C4-2B (cell line): ENCODE data around the gene OTOS.

Experiments used
- H3K27ac ChIP-seq: fragments of 450-650 bp; 2 replicates; pipeline ENCODE4 v1.5.1; 2017
- ZFX ChIP-seq: fragments of 450-650 bp; IDR thresholded peaks from 2 replicates; pipeline ENCODE4 v1.6.1; 2017
- TF ChIP-seq, protein P1 (sequence below): fragments of 450-650 bp; conservative IDR thresholded peaks from 2 replicates; pipeline ENCODE4 v1.5.1; 2017; ENCODE audit warnings: mild to moderate bottlenecking

The OTOS gene

GRCh38 chr2:240149943-240150784 is 9.7 kb upstream of the OTOS start:
- TF ChIP-seq, protein P1, sequence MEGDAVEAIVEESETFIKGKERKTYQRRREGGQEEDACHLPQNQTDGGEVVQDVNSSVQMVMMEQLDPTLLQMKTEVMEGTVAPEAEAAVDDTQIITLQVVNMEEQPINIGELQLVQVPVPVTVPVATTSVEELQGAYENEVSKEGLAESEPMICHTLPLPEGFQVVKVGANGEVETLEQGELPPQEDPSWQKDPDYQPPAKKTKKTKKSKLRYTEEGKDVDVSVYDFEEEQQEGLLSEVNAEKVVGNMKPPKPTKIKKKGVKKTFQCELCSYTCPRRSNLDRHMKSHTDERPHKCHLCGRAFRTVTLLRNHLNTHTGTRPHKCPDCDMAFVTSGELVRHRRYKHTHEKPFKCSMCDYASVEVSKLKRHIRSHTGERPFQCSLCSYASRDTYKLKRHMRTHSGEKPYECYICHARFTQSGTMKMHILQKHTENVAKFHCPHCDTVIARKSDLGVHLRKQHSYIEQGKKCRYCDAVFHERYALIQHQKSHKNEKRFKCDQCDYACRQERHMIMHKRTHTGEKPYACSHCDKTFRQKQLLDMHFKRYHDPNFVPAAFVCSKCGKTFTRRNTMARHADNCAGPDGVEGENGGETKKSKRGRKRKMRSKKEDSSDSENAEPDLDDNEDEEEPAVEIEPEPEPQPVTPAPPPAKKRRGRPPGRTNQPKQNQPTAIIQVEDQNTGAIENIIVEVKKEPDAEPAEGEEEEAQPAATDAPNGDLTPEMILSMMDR: peak; percentile 87
- TF ChIP-seq ZFX: no peak
- no peak overlapping the region for H3K27ac ChIP-seq

DNA sequence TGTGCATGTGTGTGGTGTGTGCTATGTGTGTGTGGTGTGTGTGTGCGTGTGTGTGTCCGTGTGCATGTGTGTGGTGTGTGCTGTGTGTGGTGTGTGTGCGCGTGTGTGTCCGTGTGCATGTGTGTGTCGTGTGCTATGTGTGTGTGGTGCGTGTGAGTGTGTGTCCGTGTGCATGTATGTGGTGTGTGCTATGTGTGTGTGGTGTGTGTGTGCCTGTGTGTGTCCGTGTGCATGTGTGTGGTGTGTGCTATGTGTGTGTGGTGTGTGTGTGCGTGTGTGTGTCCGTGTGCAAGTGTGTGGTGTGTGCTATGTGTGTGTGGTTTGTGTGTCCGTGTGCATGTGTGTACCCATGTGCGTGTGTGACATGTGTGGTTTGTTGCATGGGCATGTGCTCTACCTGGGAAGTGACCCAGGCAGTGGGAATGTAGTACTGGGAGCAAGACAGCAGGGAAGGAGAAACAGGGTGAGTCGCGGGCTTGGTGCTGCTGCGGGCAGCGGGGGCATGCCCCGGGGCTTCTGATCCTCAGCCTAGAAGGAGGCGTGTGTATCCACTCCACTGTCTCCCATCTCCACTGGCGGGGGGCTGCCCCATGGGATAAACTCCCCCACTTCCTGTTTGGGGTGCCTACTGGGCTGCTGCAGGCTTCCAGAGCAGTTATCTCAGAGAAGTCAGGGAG is 7.6 kb upstream of the OTOS start:
- TF ChIP-seq, protein P1: no peak
- TF ChIP-seq ZFX: no peak
- no peak overlapping the region for H3K27ac ChIP-seq

DNA sequence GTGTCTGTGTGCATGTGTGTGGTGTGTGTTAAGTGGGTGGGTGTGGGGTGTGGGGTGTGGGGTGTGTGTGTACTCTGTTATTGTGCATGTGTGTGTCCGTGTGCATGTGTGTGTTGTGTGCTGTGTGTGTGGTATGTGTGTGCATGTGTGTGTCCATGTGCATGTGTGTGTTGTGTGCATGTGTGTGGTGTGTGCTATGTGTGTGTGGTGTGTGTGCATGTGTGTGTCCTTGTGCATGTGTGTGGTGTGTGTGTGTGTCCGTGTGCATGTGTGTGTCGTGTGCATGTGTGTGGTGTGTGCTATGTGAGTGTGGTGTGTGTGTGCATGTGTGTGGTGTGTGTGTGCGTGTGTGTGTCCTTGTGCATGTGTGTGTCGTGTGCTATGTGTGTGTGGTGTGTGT is 6.9 kb upstream of the OTOS start:
- TF ChIP-seq, protein P1: no peak
- TF ChIP-seq ZFX: no peak
- no peak overlapping the region for H3K27ac ChIP-seq

DNA sequence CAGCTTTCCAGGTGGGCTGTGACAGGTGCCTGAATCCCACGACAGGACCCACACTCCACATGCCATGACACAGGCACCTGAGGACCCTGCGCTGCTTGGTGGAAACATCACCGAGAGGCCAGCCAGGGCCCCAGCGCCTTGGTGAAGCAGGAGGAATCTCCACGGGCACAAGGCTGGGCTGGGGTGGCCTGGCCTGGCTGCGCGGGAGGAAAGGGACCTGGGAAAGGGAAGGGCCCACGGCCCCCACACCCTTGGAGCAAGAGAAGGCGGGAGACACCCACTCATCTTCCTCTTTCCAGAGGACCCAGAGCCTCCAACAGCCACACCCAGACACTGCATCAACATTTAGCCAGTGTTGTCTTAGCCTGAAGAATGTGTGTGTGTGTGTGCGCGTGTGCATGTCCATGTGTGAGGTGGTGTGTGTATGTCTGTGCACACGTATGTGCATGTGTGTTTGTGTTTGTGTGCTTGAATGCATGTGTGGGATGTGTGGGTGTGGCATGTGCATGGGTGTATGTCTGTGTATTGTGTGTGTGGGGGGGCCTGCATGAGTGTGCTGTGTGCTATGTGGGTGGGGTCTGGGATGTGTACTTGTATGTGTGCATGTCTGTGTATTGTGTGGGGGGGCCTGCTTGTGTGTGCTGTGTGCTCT is 6.3 kb upstream of the OTOS start:
- TF ChIP-seq ZFX: no peak
- TF ChIP-seq, protein P1: no peak
- H3K27ac ChIP-seq: no peak overlapping the region

DNA sequence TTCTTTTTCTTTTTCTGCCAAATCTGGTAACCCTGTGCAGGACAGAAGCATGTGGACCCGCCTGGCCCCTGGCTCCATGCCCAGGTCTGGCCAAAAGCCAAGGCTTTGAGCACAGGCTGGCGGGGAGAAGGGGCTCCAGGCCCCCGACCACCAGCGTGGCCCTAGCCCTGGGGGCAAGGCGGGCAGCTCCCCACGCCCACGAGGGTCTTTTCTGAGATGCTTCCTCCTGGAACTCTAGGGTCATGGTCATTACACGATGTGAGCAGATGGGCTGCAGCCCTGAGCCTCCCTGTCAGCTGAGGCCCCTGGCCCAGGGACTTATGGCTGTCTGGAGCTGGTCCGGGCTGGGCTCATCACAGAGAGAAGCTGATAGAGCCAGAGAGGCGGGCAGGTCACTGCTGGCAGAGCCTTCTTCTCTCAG is 5.7 kb upstream of the OTOS start:
- H3K27ac ChIP-seq: no peak overlapping the region
- TF ChIP-seq, protein P1: no peak
- TF ChIP-seq ZFX: no peak

GRCh38 chr2:240145461-240145860 is 5.0 kb upstream of the OTOS start:
- TF ChIP-seq, protein P1: no peak
- no peak overlapping the region for H3K27ac ChIP-seq
